Neural progenitor cell (in vitro differentiated cells): ENCODE data around the gene SIX3. TPM values are rescaled to one million over a fixed set of nuclear protein-coding genes. Genes with fewer than 3 reads are reported as not detected.

Experiments used
- DNase-seq: peaks from one replicate; pipeline ENCODE4 v3.0.0-alpha.2; 2016; ENCODE audit warnings: low spot score
- H2AFZ ChIP-seq: fragments of 200-600 bp; sonication (generic); replicated peaks from 2 replicates; pipeline ENCODE4 v1.6.1; 2016; ENCODE audit warnings: antibody characterized with exemption
- H3F3A ChIP-seq: fragments of 200-600 bp; sonication (generic); 2 replicates; pipeline ENCODE4 v1.6.1; 2016; ENCODE audit warnings: antibody characterized with exemption, low read depth
- H3K27ac ChIP-seq: fragments of 200-600 bp; sonication (generic); 2 replicates; pipeline ENCODE4 v1.5.1; 2016; ENCODE audit warnings: mild to moderate bottlenecking
- H3K27me3 ChIP-seq: fragments of 200-600 bp; sonication (generic); 2 replicates; pipeline ENCODE4 v1.6.1; 2016; ENCODE audit warnings: mild to moderate bottlenecking, moderate library complexity
- H3K36me3 ChIP-seq: fragments of 200-600 bp; sonication (generic); 2 replicates; pipeline ENCODE4 v1.5.1; 2016
- H3K4me1 ChIP-seq: fragments of 200-600 bp; sonication (generic); 2 replicates; pipeline ENCODE4 v1.6.1; 2016; ENCODE audit warnings: mixed run types
- H3K4me2 ChIP-seq: fragments of 200-600 bp; sonication (generic); 2 replicates; pipeline ENCODE4 v1.6.1; 2016
- H3K4me3 ChIP-seq: fragments of 200-600 bp; sonication (generic); 2 replicates; pipeline ENCODE4 v1.5.1; 2016
- H3K79me2 ChIP-seq: fragments of 200-600 bp; sonication (generic); 2 replicates; pipeline ENCODE4 v1.6.1; 2016; ENCODE audit warnings: low read depth
- H3K9ac ChIP-seq: fragments of 200-600 bp; sonication (generic); 2 replicates; pipeline ENCODE4 v1.6.1; 2016
- H3K9me3 ChIP-seq: fragments of 200-600 bp; sonication (generic); 2 replicates; pipeline ENCODE4 v1.5.1; 2016; ENCODE audit warnings: low read depth
- H4K20me1 ChIP-seq: fragments of 200-600 bp; sonication (generic); 2 replicates; pipeline ENCODE4 v1.6.1; 2016; ENCODE audit warnings: low read depth
- H3K27ac Mint-ChIP-seq: 3 replicates; pipeline ENCODE4 v1.8.0; 2021; ENCODE audit warnings: mixed read lengths
- H3K27me3 Mint-ChIP-seq: 2 replicates; pipeline ENCODE4 v1.8.0; 2022; ENCODE audit warnings: low read depth, mild to moderate bottlenecking, inconsistent platforms, moderate library complexity, mixed read lengths; ENCODE audit not compliant: insufficient read depth
- H3K36me3 Mint-ChIP-seq: 3 replicates; pipeline ENCODE4 v1.8.0; 2021; ENCODE audit warnings: mixed read lengths
- H3K4me1 Mint-ChIP-seq: 3 replicates; pipeline ENCODE4 v1.8.0; 2021; ENCODE audit warnings: mixed read lengths
- H3K4me3 Mint-ChIP-seq: 3 replicates; pipeline ENCODE4 v1.8.0; 2021; ENCODE audit warnings: mild to moderate bottlenecking, moderate library complexity, mixed read lengths
- H3K9me3 Mint-ChIP-seq: 3 replicates; pipeline ENCODE4 v1.8.0; 2020; ENCODE audit warnings: mixed read lengths
- EZH2 ChIP-seq: fragments of 200-600 bp; sonication (generic); IDR thresholded peaks from 2 replicates; pipeline ENCODE4 v1.6.1; 2017; ENCODE audit warnings: antibody characterized with exemption, mild to moderate bottlenecking, moderate library complexity
- EZH2phosphoT487 ChIP-seq: fragments of 200-600 bp; sonication (generic); IDR thresholded peaks from 2 replicates; pipeline ENCODE4 v1.6.1; 2017; ENCODE audit warnings: antibody characterized with exemption
- small RNA-seq: library from RNA; depleted of rRNA; stranded (forward); fragments of <200 nt; gene quantifications from one replicate; pipeline ENCODE3, GENCODE V24; 2015
- total RNA-seq: library from RNA; depleted of rRNA; stranded (reverse); fragments of >200 nt; gene quantifications from 2 replicates; pipeline ENCODE4 v1.2.3, GENCODE V29; 2015; ENCODE audit warnings: low replicate concordance
- TF ChIP-seq, protein P1 (sequence below): fragments of 200-600 bp; sonication (generic); IDR thresholded peaks from 2 replicates; pipeline ENCODE4 v1.5.1; 2017; ENCODE audit warnings: antibody characterized with exemption, mild to moderate bottlenecking

The SIX3 gene
- total RNA-seq, 1 donor from 2014 or later: 14.5 TPM

- no peaks in the 10 kb centered on the region for H3K36me3 ChIP-seq
- no peak overlapping the region for H2AFZ ChIP-seq
- H3K27me3 ChIP-seq: peaks cover 6% of the 10 kb centered on the region
- peaks cover 3% of the 10 kb centered on the region for H3F3A ChIP-seq
- H3K4me1 ChIP-seq: peaks cover 3% of the 10 kb centered on the region
- no peaks in the 10 kb centered on the region for H3K9me3 ChIP-seq
- no peak overlapping the region for H3K9ac ChIP-seq
- H3K27ac Mint-ChIP-seq: no peak overlapping the region
- peaks cover 11% of the 10 kb centered on the region for H3K27me3 Mint-ChIP-seq
- H4K20me1 ChIP-seq: no peaks in the 10 kb centered on the region
- H3K27ac ChIP-seq: no peak overlapping the region
- H3K4me1 Mint-ChIP-seq: no peaks in the 10 kb centered on the region
- H3K36me3 Mint-ChIP-seq: no peaks in the 10 kb centered on the region
- peaks cover 24% of the 10 kb centered on the region for H3K9me3 Mint-ChIP-seq
- no peaks in the 10 kb centered on the region for H3K79me2 ChIP-seq
- H3K4me3 Mint-ChIP-seq: no peak overlapping the region
- H3K4me3 ChIP-seq: no peak overlapping the region
- no peak for DNase-seq
- TF ChIP-seq EZH2phosphoT487 (no peak), EZH2 (no peak)
- TF ChIP-seq, protein P1, sequence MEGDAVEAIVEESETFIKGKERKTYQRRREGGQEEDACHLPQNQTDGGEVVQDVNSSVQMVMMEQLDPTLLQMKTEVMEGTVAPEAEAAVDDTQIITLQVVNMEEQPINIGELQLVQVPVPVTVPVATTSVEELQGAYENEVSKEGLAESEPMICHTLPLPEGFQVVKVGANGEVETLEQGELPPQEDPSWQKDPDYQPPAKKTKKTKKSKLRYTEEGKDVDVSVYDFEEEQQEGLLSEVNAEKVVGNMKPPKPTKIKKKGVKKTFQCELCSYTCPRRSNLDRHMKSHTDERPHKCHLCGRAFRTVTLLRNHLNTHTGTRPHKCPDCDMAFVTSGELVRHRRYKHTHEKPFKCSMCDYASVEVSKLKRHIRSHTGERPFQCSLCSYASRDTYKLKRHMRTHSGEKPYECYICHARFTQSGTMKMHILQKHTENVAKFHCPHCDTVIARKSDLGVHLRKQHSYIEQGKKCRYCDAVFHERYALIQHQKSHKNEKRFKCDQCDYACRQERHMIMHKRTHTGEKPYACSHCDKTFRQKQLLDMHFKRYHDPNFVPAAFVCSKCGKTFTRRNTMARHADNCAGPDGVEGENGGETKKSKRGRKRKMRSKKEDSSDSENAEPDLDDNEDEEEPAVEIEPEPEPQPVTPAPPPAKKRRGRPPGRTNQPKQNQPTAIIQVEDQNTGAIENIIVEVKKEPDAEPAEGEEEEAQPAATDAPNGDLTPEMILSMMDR: no peak
- H3K4me2 ChIP-seq: no peak overlapping the region
Observed at GRCh38 chr2:44989176-44989575, 47.7 kb downstream of the SIX3 start.

GRCh38 chr2:44994377-44994776 lies 52.9 kb downstream of the SIX3 start:
- Histone ChIP-seq H3F3A (peaks cover 3% of the 10 kb centered on the region), H3K4me1 (peaks cover 3% of the 10 kb centered on the region), H3K4me3 (no peak overlapping the region), H2AFZ (no peak overlapping the region), H3K27ac (no peak overlapping the region), H3K9me3 (no peaks in the 10 kb centered on the region), H3K4me2 (no peak overlapping the region), H3K36me3 (no peaks in the 10 kb centered on the region), H3K9ac (no peak overlapping the region), H3K79me2 (no peaks in the 10 kb centered on the region), H4K20me1 (no peaks in the 10 kb centered on the region), H3K27me3 (peaks cover 58% of the 10 kb centered on the region)
- DNase-seq: no peak
- H3K27me3 Mint-ChIP-seq: peaks cover 30% of the 10 kb centered on the region
- no peaks in the 10 kb centered on the region for H3K4me1 Mint-ChIP-seq
- H3K27ac Mint-ChIP-seq: no peak overlapping the region
- H3K4me3 Mint-ChIP-seq: no peak overlapping the region
- H3K36me3 Mint-ChIP-seq: no peaks in the 10 kb centered on the region
- H3K9me3 Mint-ChIP-seq: peaks cover 15% of the 10 kb centered on the region
- no peak for TF ChIP-seq EZH2phosphoT487

Small RNA genes within 50 kb of the gene (small RNA-seq; reads per million reads assigned to genes)
- gene RF02246: not detected
- gene RF02247: not detected
- gene RF02248: not detected
- not detected for gene RF02250
- not detected for gene RF02251
- gene RF02252: not detected

Other genes starting within 250 kb of the SIX3 start
- 0.12 TPM in 1 of 2 replicates, not detected in the other for gene SIX2, start 67.8 kb downstream of the SIX3 start, total RNA-seq